ENCODE data around the gene PRDM5.

PRDM5 gene

DNA sequence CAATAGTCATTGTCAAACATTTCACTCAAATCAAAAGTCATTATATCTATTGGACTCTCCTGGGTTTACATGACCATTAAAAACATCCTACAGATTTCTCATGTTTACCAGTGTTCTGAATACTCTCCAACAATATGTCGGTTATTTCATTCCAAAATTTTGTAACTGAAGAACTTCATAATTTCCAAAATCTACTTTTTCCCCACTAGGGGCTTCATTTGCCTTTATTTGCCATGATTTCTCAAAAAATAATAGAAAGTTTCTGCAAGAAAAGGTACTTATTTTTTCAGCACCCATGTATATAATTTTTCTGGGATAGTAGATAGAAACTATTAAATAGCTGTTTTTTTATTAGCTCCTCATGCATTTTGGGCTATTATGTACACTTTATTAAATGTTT lies 49.0 kb downstream of the PRDM5 start:
- peaks cover 7% of the 10 kb centered on the region for H3K9me3 Mint-ChIP-seq
- H3K36me3 Mint-ChIP-seq (ENCODE audit: low read depth): peaks cover 18% of the 10 kb centered on the region
- TF ChIP-seq, protein P1, sequence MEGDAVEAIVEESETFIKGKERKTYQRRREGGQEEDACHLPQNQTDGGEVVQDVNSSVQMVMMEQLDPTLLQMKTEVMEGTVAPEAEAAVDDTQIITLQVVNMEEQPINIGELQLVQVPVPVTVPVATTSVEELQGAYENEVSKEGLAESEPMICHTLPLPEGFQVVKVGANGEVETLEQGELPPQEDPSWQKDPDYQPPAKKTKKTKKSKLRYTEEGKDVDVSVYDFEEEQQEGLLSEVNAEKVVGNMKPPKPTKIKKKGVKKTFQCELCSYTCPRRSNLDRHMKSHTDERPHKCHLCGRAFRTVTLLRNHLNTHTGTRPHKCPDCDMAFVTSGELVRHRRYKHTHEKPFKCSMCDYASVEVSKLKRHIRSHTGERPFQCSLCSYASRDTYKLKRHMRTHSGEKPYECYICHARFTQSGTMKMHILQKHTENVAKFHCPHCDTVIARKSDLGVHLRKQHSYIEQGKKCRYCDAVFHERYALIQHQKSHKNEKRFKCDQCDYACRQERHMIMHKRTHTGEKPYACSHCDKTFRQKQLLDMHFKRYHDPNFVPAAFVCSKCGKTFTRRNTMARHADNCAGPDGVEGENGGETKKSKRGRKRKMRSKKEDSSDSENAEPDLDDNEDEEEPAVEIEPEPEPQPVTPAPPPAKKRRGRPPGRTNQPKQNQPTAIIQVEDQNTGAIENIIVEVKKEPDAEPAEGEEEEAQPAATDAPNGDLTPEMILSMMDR (IDR thresholded peaks at IDR 0.05): no peak
- H3K4me1 Mint-ChIP-seq: peaks cover 8% of the 10 kb centered on the region
- DNase-seq: no peak
- H3K27ac Mint-ChIP-seq: no peak overlapping the region
- H3K4me3 Mint-ChIP-seq: no peak overlapping the region
- peaks cover 3% of the 10 kb centered on the region for H3K27me3 Mint-ChIP-seq (ENCODE audit: low read depth, poor library complexity)

- H3K9me3 Mint-ChIP-seq: peaks cover 4% of the 10 kb centered on the region
- DNase-seq: no peak
Observed at GRCh38 chr4:120871173-120871572, 51.4 kb downstream of the PRDM5 start.

GRCh38 chr4:120870279-120870673 lies 52.2 kb downstream of the PRDM5 start:
- peak overlapping the region; percentile 76 for H3K27ac Mint-ChIP-seq
- TF ChIP-seq, protein P1 (IDR thresholded peaks at IDR 0.05): no peak
- peaks cover 4% of the 10 kb centered on the region for H3K9me3 Mint-ChIP-seq
- H3K4me3 Mint-ChIP-seq: no peak overlapping the region
- H3K27me3 Mint-ChIP-seq (ENCODE audit: low read depth, poor library complexity): peaks cover 3% of the 10 kb centered on the region
- H3K4me1 Mint-ChIP-seq: peaks cover 8% of the 10 kb centered on the region
- peaks cover 15% of the 10 kb centered on the region for H3K36me3 Mint-ChIP-seq (ENCODE audit: low read depth)
- DNase-seq: no peak

More at GRCh38 chr4:120871173-120871572, 51.4 kb downstream of the PRDM5 start:
- H3K27me3 Mint-ChIP-seq (ENCODE audit: low read depth, poor library complexity): peaks cover 3% of the 10 kb centered on the region
- peak overlapping the region; percentile 76 for H3K27ac Mint-ChIP-seq
- H3K36me3 Mint-ChIP-seq (ENCODE audit: low read depth): peaks cover 15% of the 10 kb centered on the region
- H3K4me1 Mint-ChIP-seq: peaks cover 8% of the 10 kb centered on the region
- TF ChIP-seq, protein P1 (IDR thresholded peaks at IDR 0.05): no peak
- H3K4me3 Mint-ChIP-seq: no peak overlapping the region

GRCh38 chr4:120869613-120870278 lies 52.8 kb downstream of the PRDM5 start:
- TF ChIP-seq, protein P1 (IDR thresholded peaks at IDR 0.05): no peak
- Mint-ChIP-seq H3K36me3 (ENCODE audit: low read depth) (peaks cover 15% of the 10 kb centered on the region), H3K27ac (peak overlapping the region; percentile 68), H3K9me3 (peaks cover 4% of the 10 kb centered on the region), H3K4me1 (peaks cover 8% of the 10 kb centered on the region), H3K27me3 (ENCODE audit: low read depth, poor library complexity) (peaks cover 2% of the 10 kb centered on the region), H3K4me3 (no peak overlapping the region)
- DNase-seq: no peak

DNA sequence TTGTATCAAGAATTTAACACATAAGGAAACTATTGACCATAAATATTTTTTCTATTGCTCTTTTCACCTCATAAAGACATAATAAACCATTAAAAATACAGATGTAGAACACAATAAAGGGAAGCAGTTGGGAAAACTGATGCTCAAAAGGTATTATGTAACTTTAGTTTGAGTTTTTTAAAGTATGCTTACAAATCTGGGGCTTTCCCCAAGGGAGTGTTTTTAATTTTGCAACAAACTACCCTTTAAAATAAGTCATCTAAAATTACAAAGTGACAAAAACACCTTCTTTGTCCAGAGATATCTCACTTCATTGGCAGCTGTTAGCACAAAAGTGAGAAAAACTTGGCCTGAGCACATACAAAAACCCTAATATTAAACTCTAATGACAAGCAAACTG lies 55.0 kb downstream of the PRDM5 start:
- DNase-seq: no peak
- H3K4me3 Mint-ChIP-seq: no peak overlapping the region
- no peaks in the 10 kb centered on the region for H3K9me3 Mint-ChIP-seq
- H3K27ac Mint-ChIP-seq: no peak overlapping the region
- peaks cover 8% of the 10 kb centered on the region for H3K4me1 Mint-ChIP-seq
- H3K36me3 Mint-ChIP-seq (ENCODE audit: low read depth): peaks cover 7% of the 10 kb centered on the region
- TF ChIP-seq, protein P1 (IDR thresholded peaks at IDR 0.05): no peak
- no peaks in the 10 kb centered on the region for H3K27me3 Mint-ChIP-seq (ENCODE audit: low read depth, poor library complexity)

DNA sequence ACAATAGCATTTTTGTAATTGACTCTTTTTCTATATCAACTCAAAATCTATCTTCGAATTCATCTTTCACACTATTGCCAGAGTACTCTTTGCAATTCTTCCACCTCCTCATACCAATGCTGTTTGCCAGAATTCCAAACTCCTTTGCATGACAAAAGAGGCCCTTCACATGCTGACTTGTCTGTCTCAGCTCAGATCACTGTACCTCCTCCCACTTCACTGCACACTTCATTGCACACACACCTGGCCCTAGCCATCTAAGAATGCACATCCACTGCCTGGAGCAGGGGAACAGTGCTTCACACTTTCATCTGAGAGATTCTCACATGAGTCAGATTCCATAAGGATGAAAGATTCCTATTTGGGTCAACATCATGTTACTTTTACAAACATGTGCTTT lies 56.5 kb downstream of the PRDM5 start:
- peak; percentile 20 for DNase-seq
- H3K4me3 Mint-ChIP-seq: no peak overlapping the region
- peaks cover 8% of the 10 kb centered on the region for H3K4me1 Mint-ChIP-seq
- no peaks in the 10 kb centered on the region for H3K27me3 Mint-ChIP-seq (ENCODE audit: low read depth, poor library complexity)
- H3K27ac Mint-ChIP-seq: no peak overlapping the region
- peaks cover 4% of the 10 kb centered on the region for H3K36me3 Mint-ChIP-seq (ENCODE audit: low read depth)
- no peaks in the 10 kb centered on the region for H3K9me3 Mint-ChIP-seq
- TF ChIP-seq, protein P1 (IDR thresholded peaks at IDR 0.05): no peak

Measured in nephron progenitor cell (in vitro differentiated cells).